Stimulated activated CD4-positive, alpha-beta T cell treated with anti-CD3 and anti-CD28 coated beads, Interleukin-12 subunit alpha, Interleukin-12 subunit beta, amount 100 ng/mL, for 24 hours (primary cell): ENCODE data around the gene THSD7A.

Experiments used
- DNase-seq, 2 experiments: peaks; one replicate each; pipeline ENCODE4 v3.0.0-alpha.2; 2020; ENCODE audit warnings: low read depth in 2 of 2

Gene THSD7A

DNA sequence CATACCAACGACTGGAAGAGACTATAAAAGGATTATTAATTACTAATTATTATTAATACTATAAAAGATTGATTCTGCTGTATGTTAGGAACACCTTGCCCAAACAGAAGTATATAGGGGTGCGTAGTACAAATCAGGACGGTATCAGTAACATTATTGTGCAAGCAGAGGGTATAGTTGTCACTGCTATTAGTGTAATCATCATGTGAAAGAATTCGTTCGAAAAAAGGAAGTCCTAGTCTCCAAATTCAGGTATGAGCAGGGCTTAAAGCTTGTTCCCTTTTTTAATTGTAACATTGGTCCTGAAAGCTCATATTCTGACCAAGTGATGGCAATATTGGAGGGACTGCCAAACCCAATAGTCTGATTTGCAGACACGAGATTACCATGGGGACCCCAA lies 81.8 kb downstream of the THSD7A start:
- DNase-seq: no peak

DNA sequence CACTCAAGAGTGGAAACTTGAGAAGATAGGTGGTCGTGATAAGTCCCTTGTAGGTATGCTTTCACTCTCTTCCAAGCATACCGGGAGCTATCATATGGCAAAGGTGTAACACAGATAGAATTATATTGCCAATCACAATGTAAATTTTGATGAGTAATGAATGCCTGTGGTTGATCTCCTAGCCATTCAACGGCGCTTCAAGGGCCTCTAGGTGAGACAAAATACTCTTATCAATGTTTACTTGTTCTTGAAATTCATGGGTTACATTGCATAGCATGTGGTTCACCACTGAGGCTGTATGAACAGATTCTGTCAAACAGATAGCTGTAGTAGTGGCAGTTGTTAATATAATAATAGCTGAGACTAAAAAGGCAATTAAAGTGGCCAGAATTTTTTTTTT lies 82.4 kb downstream of the THSD7A start:
- no peak for DNase-seq

DNA sequence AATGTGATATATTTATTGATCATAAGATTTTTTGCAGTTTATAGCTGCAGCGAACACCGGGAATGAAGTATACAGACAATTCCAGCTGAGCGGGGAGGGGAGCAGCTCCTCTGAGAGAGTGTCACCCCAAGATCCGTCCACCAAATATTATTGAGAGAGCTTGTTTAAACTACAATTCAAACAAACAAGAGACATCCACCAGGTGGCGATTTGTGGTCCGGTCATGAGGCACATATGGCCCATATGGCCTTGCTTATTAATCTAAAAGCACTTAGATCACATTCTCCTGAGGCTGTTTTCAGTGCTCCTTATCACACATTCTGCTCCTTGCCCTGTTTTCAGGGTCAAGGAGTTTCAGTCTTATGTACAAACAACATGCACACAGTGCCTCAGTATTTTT lies 83.1 kb downstream of the THSD7A start:
- DNase-seq: no peak

GRCh38 chr7:11747715-11748485 lies 84.1 kb downstream of the THSD7A start:
- no peak for DNase-seq

- no peak for DNase-seq
Measured at GRCh38 chr7:11746591-11746990, 85.4 kb downstream of the THSD7A start.

GRCh38 chr7:11743548-11743947 lies 88.5 kb downstream of the THSD7A start:
- DNase-seq: no peak

DNA sequence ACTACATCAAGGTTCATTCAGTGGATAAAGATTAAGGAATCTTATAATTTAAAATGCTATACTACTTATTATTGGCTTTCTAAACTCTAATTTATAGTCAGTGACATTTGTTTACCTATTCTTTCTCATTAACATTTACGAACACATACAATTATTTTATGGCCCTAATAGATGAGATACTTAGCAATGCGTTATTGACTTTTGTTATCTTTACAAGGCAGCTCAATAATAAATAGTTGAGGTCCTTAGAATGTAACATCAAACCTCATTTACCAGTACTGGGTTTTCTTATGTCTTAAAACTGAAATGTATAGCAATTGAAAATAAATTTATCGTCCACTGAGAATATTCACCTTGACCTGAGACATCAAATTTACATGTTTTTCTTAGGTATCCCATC lies 89.0 kb downstream of the THSD7A start:
- no peak for DNase-seq

DNA sequence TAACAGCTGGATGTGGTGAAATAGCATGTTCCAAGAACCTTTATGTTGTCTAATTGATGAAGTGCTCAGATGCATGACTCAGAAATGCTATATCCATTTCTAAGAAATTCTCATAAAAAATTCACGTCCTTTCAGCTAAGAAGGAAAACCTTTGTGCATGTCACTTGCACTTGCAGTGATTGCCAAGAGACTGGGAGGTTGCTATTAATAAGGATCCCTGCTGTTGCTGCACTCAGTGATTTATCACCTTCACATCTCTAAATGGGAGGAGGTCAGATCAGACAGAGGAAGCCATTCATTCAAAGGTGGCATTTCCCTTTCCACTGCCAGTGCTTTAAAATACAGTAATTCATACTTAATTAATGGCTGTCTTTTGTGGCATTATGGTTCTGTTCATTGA lies 89.5 kb downstream of the THSD7A start:
- DNase-seq: no peak

- no peak for DNase-seq
Measured at GRCh38 chr7:11737723-11738122, 94.3 kb downstream of the THSD7A start.

DNA sequence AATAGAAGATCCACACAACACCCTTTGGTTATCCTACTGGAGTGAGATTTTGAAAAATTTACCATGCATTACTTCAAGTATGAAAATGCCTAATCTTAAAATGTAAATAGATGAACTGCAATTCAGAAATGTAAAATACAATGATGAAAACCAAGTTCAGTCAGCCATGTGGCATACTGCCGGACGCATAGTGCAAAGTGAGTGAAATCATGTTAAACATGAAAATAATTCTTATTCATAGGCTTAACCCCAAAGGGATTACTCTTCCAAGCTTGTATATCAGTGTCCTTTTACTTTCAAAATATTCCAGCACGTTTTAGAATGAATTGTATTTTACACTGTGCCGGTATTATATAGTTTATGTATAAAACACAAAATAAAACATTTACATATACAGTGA lies 99.8 kb downstream of the THSD7A start:
- DNase-seq: no peak

DNA sequence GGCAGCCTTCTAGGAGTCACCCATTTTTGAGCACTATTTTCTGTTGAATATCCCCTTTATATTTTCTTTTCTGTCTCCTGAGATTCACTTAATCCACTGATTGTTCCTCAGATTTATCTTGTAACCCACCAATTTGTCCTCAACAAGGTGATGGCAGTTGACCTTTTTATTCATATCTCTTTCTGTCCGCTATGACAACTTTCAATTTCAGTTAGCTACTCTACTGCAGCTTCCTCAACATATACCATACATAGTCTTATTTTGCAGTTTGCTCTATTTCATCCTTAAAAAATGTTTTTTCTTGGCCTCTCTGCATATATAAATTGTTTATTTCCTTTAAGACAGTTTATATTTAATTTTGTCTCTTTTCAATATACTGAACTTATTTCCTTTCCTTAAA lies 101.3 kb downstream of the THSD7A start:
- no peak for DNase-seq

GRCh38 chr7:11727864-11728263 lies 104.1 kb downstream of the THSD7A start:
- DNase-seq: no peak

DNA sequence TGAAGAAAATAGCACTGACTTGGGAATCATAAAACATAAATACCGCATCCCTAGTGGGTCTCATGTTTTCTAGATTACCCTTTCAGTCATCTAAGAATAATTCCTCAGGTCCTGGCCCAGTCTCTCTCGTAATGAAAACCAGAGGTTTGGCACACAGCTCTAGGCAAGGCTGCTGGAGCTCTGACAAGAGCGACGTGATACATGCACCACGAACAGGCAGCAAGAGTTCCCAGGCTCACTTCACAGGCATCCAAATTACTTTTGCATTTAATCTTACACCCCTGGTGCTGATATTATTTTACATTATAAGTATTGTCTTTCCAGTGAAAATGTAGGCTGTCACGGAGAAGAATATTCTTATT lies 105.2 kb downstream of the THSD7A start:
- DNase-seq: no peak

- DNase-seq: no peak
Measured at GRCh38 chr7:11726001-11726793, 105.8 kb downstream of the THSD7A start.

DNA sequence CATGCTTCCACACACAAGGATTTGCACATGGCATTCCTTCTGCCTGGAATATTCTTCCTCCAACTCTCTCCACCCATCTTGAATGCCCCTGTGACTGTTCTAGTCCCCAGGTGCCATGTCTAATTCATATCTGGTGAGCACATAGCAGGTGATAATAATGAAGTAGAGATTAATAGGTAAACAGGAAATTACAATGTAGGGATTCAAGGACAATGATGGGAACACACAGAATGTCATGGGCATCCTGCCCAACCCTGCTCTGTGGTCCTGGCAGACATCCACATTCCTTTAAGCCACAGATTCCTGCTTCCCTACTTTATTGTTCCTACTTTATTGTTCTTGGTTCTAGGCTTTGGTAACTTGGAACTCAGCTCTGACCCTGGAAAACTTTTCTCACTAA lies 115.8 kb downstream of the THSD7A start:
- DNase-seq: no peak

- DNase-seq: no peak
Measured at GRCh38 chr7:11714676-11715075, 117.3 kb downstream of the THSD7A start.

DNA sequence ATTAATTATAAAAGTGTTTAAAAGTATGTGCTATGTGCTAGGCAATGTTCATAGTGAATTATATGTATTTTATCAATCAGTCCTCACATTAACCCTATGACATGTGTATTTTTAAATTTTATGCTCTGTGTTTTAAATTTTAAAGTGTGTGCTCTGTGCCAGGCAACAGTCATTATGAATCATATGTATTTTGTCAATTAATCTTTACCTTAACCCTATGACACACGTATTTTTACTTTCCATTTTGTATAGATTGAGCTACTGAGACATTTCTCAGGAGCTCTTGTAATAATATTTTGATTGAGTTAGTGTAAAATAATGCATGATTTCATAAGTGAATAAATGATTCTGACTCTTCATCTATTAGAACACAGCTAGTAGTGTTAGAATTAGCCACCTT lies 117.8 kb downstream of the THSD7A start:
- no peak for DNase-seq

DNA sequence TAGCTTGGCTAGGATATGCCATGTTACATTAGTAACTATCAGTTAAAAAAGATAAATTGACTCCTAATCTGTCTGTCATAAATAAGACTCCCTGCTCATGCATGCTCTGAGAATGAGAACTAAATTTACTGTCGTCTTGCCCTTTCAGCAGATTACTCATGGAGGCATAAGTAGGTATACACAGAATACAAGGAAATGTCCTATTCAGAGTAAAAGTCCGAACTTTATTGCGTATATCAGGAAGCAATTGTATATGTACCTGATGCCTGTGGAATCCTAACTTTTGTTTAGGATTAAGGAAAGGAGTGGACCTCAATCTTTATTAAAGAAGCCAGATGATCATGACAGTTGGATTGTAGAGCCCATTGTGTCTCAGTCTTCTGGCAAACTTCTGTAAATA lies 118.6 kb downstream of the THSD7A start:
- DNase-seq: no peak

- DNase-seq: no peak
Measured at GRCh38 chr7:11710377-11710776, 121.6 kb downstream of the THSD7A start.

- DNase-seq: no peak
Measured at GRCh38 chr7:11709196-11709595, 122.8 kb downstream of the THSD7A start.

DNA sequence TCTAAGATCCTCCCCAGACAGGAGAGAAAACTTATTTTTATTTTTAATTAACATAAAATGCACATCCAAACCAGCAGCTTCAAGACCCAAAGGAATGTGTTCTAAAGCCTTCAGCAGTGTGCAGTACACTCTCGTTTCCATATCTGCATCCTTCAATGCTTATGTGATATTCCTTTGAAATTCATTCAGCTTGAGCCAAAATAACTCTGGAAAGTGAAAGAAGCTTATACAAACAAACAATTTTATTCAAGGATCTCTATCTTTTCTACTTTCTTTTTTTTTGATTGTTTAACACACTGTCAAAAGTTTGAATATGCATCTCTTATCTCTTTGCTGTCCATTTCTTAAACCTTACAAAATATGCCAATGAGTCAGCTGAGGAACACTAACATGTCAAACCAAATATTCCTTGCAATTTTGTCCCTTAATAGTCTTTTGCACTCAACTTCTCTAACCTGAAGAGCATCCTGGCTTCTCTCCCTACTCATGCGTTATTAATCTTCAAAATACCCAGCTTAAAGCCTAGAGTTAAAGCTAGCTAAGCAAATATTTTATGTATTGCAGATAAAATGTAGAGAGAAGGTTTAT lies 124.3 kb downstream of the THSD7A start:
- DNase-seq: no peak

- no peak for DNase-seq
Measured at GRCh38 chr7:11706666-11707605, 125.1 kb downstream of the THSD7A start.
